CD4-positive, CD25-positive, alpha-beta regulatory T cell (primary cell): Measurements from ENCODE around the gene OR56A1. TPM values are rescaled to one million over a fixed set of nuclear protein-coding genes. Genes with fewer than 3 reads are reported as not detected.

Experiments
- ATAC-seq, 2 donors: fragments of 150-1000 bp; cut with Tn5 transposase; one replicate each; pipeline ENCODE4 v1.10.0; 2021; ENCODE audit warnings: low read depth in 2 of 2, moderate number of reproducible peaks in 2 of 2, moderate library complexity in 1 of 2
- DNase-seq, 3 donors: peaks; one replicate each; pipeline versions ENCODE4 v3.0.0 to v3.0.0-alpha.2; 2012 to 2022; ENCODE audit warnings: mixed read lengths in 1 of 3
- H3K27ac ChIP-seq: one replicate; pipeline ENCODE4 v1.7.0; 2013; ENCODE audit warnings: mild to moderate bottlenecking, low read length; ENCODE audit not compliant: insufficient read depth, poor library complexity, severe bottlenecking
- H3K27me3 ChIP-seq: one replicate; pipeline ENCODE4 v1.7.0; 2013; ENCODE audit warnings: low read length; ENCODE audit not compliant: control insufficient read depth, insufficient read depth
- H3K36me3 ChIP-seq: one replicate; pipeline ENCODE4 v1.7.0; 2013; ENCODE audit warnings: mild to moderate bottlenecking, low read length, moderate library complexity; ENCODE audit not compliant: control insufficient read depth, insufficient read depth
- H3K4me1 ChIP-seq: 2 replicates; pipeline ENCODE4 v1.7.0; 2013; ENCODE audit warnings: mild to moderate bottlenecking, low read length; ENCODE audit not compliant: insufficient read depth, control insufficient read depth, poor library complexity, severe bottlenecking
- H3K4me3 ChIP-seq: one replicate; pipeline ENCODE4 v1.7.0; 2013; ENCODE audit warnings: low read depth, mild to moderate bottlenecking, low read length, moderate library complexity
- H3K9me3 ChIP-seq, 2 experiments: 1 replicate in 1 of 2; 2 replicates in 1 of 2; pipeline ENCODE4 v1.7.0; 2013; ENCODE audit warnings: low read length in 2 of 2, mild to moderate bottlenecking in 1 of 2, moderate library complexity in 1 of 2; ENCODE audit not compliant: control insufficient read depth in 2 of 2
- H3K27ac Mint-ChIP-seq, 3 donors: one replicate each; pipeline ENCODE4 v1.8.0; 2020 to 2022; ENCODE audit warnings: mild to moderate bottlenecking in 3 of 3, mixed read lengths in 3 of 3, moderate library complexity in 2 of 3
- H3K27me3 Mint-ChIP-seq: one replicate; pipeline ENCODE4 v1.8.0; 2022; ENCODE audit warnings: mild to moderate bottlenecking, mixed read lengths
- H3K36me3 Mint-ChIP-seq: one replicate; pipeline ENCODE4 v1.8.0; 2020; ENCODE audit warnings: mixed read lengths
- H3K4me1 Mint-ChIP-seq, 4 donors: one replicate each; pipeline ENCODE4 v1.8.0; 2020 to 2022; ENCODE audit warnings: mixed read lengths in 4 of 4, mild to moderate bottlenecking in 1 of 4
- H3K4me3 Mint-ChIP-seq, 4 donors: one replicate each; pipeline ENCODE4 v1.8.0; 2020 to 2022; ENCODE audit warnings: mild to moderate bottlenecking in 4 of 4, mixed read lengths in 4 of 4, moderate library complexity in 3 of 4
- H3K9me3 Mint-ChIP-seq, 7 donors: one replicate each; pipeline ENCODE4 v1.8.0; 2020 to 2022; ENCODE audit warnings: mixed read lengths in 7 of 7, mild to moderate bottlenecking in 3 of 7, moderate library complexity in 2 of 7
- polyA plus RNA-seq, 4 donors: library from polyadenylated mRNA; unstranded; fragments of 300-500 nt; fragmentation: Illumina TruSeq; gene quantifications; one replicate each; pipeline ENCODE4 v1.2.3, GENCODE V29; 2021
- total RNA-seq: library from RNA; stranded (reverse); gene quantifications from one replicate; pipeline ENCODE4 v1.2.3, GENCODE V29; 2022

Gene OR56A1
- total and polyA plus RNA-seq, 5 donors from 2014 or later, result not detected

DNA sequence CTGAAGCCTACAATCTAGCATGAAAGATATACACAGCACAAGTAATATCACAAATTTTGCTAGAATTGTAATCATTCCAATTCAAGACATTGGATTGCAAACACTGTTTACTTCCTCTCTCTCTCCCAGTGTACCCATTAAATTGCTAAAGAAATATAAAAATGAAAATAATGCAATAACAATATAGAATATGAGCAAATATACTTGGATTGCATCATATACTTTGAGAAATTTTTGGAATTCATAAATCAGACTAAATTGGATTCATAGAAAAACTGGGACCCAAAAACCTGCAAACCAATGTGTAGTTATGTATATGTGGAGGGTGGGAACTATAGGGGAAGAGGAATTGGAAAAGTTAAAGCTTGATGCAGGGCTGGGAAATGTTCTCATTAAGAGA, 25.0 kb upstream of the OR56A1 start:
- DNase-seq, result no peak
- no peak overlapping the region for H3K27ac ChIP-seq
- no peaks in the 10 kb centered on the region for H3K36me3 ChIP-seq
- no peaks in the 10 kb centered on the region for H3K4me1 ChIP-seq
- H3K4me1 Mint-ChIP-seq, result no peaks in the 10 kb centered on the region
- H3K4me3 Mint-ChIP-seq, result no peak overlapping the region
- no peaks in the 10 kb centered on the region for H3K9me3 ChIP-seq
- H3K36me3 Mint-ChIP-seq, result no peaks in the 10 kb centered on the region
- no peak for ATAC-seq
- peaks cover 0 to 1% (median 0%) of the 10 kb centered on the region in 7 donors for H3K9me3 Mint-ChIP-seq
- peaks cover 7% of the 10 kb centered on the region for H3K27me3 ChIP-seq
- H3K27me3 Mint-ChIP-seq, result peaks cover 17% of the 10 kb centered on the region
- H3K27ac Mint-ChIP-seq, result no peak overlapping the region
- no peak overlapping the region for H3K4me3 ChIP-seq

GRCh38 chr11:6052374-6052773, 21.8 kb upstream of the OR56A1 start:
- peaks cover 0 to 1% (median 0%) of the 10 kb centered on the region in 7 donors for H3K9me3 Mint-ChIP-seq
- peaks cover 16% of the 10 kb centered on the region for H3K27me3 Mint-ChIP-seq
- Histone ChIP-seq H3K4me1 (no peaks in the 10 kb centered on the region), H3K4me3 (no peak overlapping the region), H3K27me3 (peaks cover 7% of the 10 kb centered on the region), H3K9me3 (no peaks in the 10 kb centered on the region), H3K27ac (no peak overlapping the region), H3K36me3 (no peaks in the 10 kb centered on the region)
- H3K4me1 Mint-ChIP-seq, result no peaks in the 10 kb centered on the region
- no peak overlapping the region for H3K4me3 Mint-ChIP-seq
- ATAC-seq (no peak), DNase-seq (no peak)
- no peak overlapping the region for H3K27ac Mint-ChIP-seq
- no peaks in the 10 kb centered on the region for H3K36me3 Mint-ChIP-seq

DNA sequence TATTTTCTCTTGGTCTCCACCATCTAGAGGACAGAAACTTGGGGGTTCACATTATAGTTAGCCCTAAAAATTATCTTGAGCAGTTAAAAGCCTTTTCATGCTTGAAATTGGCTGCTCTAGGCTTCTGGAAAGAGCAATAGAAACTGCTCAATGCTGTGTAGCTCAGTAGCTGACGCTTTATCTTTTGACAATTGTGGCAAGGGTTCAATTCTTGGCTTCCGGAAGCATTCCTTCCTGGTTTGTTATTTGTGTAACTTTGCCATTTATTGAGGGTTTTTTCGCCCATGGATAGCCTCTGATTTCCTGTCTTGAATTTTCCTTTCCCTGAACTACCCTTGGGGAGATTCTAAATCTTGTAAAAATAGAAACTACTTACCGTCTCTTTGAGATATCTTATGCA, 10.3 kb upstream of the OR56A1 start:
- H3K4me3 Mint-ChIP-seq, result no peak overlapping the region
- Histone ChIP-seq H3K4me3 (no peak overlapping the region), H3K9me3 (no peaks in the 10 kb centered on the region), H3K27me3 (peaks cover 2% of the 10 kb centered on the region), H3K4me1 (no peaks in the 10 kb centered on the region), H3K27ac (no peak overlapping the region), H3K36me3 (no peaks in the 10 kb centered on the region)
- no peak for DNase-seq
- H3K27me3 Mint-ChIP-seq, result peaks cover 9% of the 10 kb centered on the region
- H3K9me3 Mint-ChIP-seq, result peaks cover 0 to 2% (median 0%) of the 10 kb centered on the region in 7 donors
- no peaks in the 10 kb centered on the region for H3K36me3 Mint-ChIP-seq
- no peaks in the 10 kb centered on the region for H3K4me1 Mint-ChIP-seq
- ATAC-seq, result no peak
- H3K27ac Mint-ChIP-seq, result no peak overlapping the region

- no peaks in the 10 kb centered on the region for H3K4me1 ChIP-seq
- H3K27me3 Mint-ChIP-seq, result peaks cover 19% of the 10 kb centered on the region
- no peak overlapping the region for H3K4me3 Mint-ChIP-seq
- no peak overlapping the region for H3K4me3 ChIP-seq
- ATAC-seq (no peak), DNase-seq (no peak)
- no peaks in the 10 kb centered on the region for H3K36me3 ChIP-seq
- no peak overlapping the region for H3K27ac ChIP-seq
- peaks cover 10% of the 10 kb centered on the region for H3K27me3 ChIP-seq
- no peaks in the 10 kb centered on the region for H3K4me1 Mint-ChIP-seq
- no peaks in the 10 kb centered on the region for H3K9me3 Mint-ChIP-seq
- H3K9me3 ChIP-seq, result no peaks in the 10 kb centered on the region
- H3K27ac Mint-ChIP-seq, result no peak overlapping the region
- H3K36me3 Mint-ChIP-seq, result no peaks in the 10 kb centered on the region
These were observed 3.1 kb downstream of the OR56A1 start for GRCh38 chr11:6027501-6027900.

DNA sequence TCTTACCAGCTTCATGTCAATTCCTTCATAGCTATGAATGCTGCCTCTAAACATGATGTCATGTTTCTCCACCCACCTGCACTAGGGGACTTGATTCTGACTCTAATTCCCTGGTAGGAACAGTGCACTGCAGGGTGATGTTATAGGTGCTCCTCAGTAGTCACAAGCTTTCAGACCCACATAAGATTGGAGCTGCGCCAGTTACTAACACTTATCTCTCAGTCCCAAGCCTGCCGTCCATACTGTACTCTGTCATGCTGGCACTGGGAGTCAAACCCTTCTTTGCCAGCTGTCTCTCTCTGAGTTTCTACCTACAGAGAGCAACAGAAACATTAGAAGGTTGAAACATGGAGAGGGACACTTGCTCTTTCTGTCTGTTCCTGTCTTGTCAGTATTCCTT, 5.5 kb downstream of the OR56A1 start:
- no peak for DNase-seq
- no peaks in the 10 kb centered on the region for H3K4me1 ChIP-seq
- H3K27ac Mint-ChIP-seq, result no peak overlapping the region
- H3K9me3 Mint-ChIP-seq, result no peaks in the 10 kb centered on the region
- peaks cover 19% of the 10 kb centered on the region for H3K27me3 Mint-ChIP-seq
- no peaks in the 10 kb centered on the region for H3K9me3 ChIP-seq
- H3K27ac ChIP-seq, result no peak overlapping the region
- no peak overlapping the region for H3K4me3 Mint-ChIP-seq
- H3K36me3 Mint-ChIP-seq, result no peaks in the 10 kb centered on the region
- no peaks in the 10 kb centered on the region for H3K36me3 ChIP-seq
- H3K4me3 ChIP-seq, result no peak overlapping the region
- no peak for ATAC-seq
- no peaks in the 10 kb centered on the region for H3K4me1 Mint-ChIP-seq
- peaks cover 11% of the 10 kb centered on the region for H3K27me3 ChIP-seq

DNA sequence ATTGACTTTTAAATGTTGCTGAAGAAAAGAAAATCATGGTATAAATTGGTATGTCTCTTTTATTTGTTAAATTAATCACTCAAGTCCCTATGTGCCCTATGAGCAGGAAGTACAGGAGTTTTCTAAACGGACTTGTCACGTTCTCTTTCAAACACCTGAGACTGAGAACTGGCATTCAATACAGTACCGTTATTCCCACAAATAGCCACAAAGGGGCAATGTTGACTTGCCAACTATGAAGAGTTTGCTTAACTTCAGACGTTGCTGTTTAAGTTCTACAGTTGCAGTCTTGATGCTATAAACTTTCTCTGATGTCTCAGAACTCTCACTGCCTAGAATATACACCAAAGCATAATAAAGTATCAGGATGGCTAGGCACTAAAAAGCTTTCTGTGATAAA, 7.6 kb downstream of the OR56A1 start:
- Histone ChIP-seq H3K27ac (no peak overlapping the region), H3K9me3 (no peaks in the 10 kb centered on the region), H3K27me3 (peaks cover 9% of the 10 kb centered on the region), H3K4me3 (no peak overlapping the region), H3K36me3 (no peaks in the 10 kb centered on the region), H3K4me1 (no peaks in the 10 kb centered on the region)
- H3K4me3 Mint-ChIP-seq, result no peak overlapping the region
- H3K27me3 Mint-ChIP-seq, result peaks cover 19% of the 10 kb centered on the region
- no peaks in the 10 kb centered on the region for H3K36me3 Mint-ChIP-seq
- no peaks in the 10 kb centered on the region for H3K4me1 Mint-ChIP-seq
- no peak overlapping the region for H3K27ac Mint-ChIP-seq
- no peaks in the 10 kb centered on the region for H3K9me3 Mint-ChIP-seq
- peak in 2 of 3 donors; percentile 29 to 55 for DNase-seq
- no peak for ATAC-seq

GRCh38 chr11:6013042-6013441, 17.5 kb downstream of the OR56A1 start:
- H3K4me3 Mint-ChIP-seq, result no peak overlapping the region
- peaks cover 14% of the 10 kb centered on the region for H3K27me3 Mint-ChIP-seq
- Histone ChIP-seq H3K9me3 (peaks cover 5 to 7% of the 10 kb centered on the region in 2 experiments), H3K4me3 (no peak overlapping the region), H3K27me3 (no peaks in the 10 kb centered on the region), H3K4me1 (no peaks in the 10 kb centered on the region), H3K36me3 (no peaks in the 10 kb centered on the region), H3K27ac (no peak overlapping the region)
- peaks cover 0 to 17% (median 2%) of the 10 kb centered on the region in 7 donors for H3K9me3 Mint-ChIP-seq
- no peaks in the 10 kb centered on the region for H3K36me3 Mint-ChIP-seq
- DNase-seq, result no peak
- H3K4me1 Mint-ChIP-seq, result no peaks in the 10 kb centered on the region
- ATAC-seq, result no peak
- H3K27ac Mint-ChIP-seq, result no peak overlapping the region

GRCh38 chr11:6012035-6012668, 18.4 kb downstream of the OR56A1 start:
- H3K4me3 ChIP-seq, result no peak overlapping the region
- H3K36me3 ChIP-seq, result no peaks in the 10 kb centered on the region
- no peaks in the 10 kb centered on the region for H3K4me1 Mint-ChIP-seq
- H3K27me3 Mint-ChIP-seq, result peaks cover 8% of the 10 kb centered on the region
- no peak for ATAC-seq
- no peak for DNase-seq
- peaks cover 0 to 12% (median 2%) of the 10 kb centered on the region in 7 donors for H3K9me3 Mint-ChIP-seq
- no peaks in the 10 kb centered on the region for H3K27me3 ChIP-seq
- H3K9me3 ChIP-seq, result peaks cover 3 to 7% of the 10 kb centered on the region in 2 experiments
- no peak overlapping the region for H3K27ac ChIP-seq
- no peaks in the 10 kb centered on the region for H3K4me1 ChIP-seq
- H3K4me3 Mint-ChIP-seq, result no peak overlapping the region
- H3K27ac Mint-ChIP-seq, result no peak overlapping the region
- no peaks in the 10 kb centered on the region for H3K36me3 Mint-ChIP-seq
